HG03025 (cell line): Measurements from ENCODE around the gene GPBP1.
"Not testable (repeated sequence)": the region's sequence is repeated elsewhere in the genome, so short reads cannot be mapped to it uniquely, and the experiment has no call there.

Source experiments
- ATAC-seq: cut with Tn5 transposase; IDR thresholded peaks from one replicate; pipeline ENCODE4 v1.9.1; 2021; ENCODE audit warnings: mild to moderate bottlenecking, moderate library complexity; ENCODE audit not compliant: unreplicated experiment, low FRiP score

GPBP1 gene

DNA sequence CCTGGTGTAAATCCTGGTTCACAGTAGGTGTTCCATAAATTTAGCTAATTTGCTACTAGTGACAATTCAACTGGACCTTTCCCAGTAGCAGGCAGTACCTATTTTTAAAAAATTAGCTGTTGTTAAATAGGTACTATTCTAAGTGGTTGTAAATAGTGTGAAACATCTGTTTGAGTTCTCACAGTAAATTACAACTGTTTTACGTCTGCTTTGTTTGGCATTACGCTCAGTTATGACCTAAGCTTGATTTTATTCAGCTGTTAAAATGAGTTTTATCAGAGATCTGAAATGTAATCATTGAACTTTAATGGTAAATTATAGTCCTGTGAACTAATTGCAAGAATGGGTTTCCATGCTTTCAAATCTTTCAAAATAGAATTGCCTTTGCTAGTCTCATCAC, 93.9 kb downstream of the GPBP1 start:
- no peak for ATAC-seq

DNA sequence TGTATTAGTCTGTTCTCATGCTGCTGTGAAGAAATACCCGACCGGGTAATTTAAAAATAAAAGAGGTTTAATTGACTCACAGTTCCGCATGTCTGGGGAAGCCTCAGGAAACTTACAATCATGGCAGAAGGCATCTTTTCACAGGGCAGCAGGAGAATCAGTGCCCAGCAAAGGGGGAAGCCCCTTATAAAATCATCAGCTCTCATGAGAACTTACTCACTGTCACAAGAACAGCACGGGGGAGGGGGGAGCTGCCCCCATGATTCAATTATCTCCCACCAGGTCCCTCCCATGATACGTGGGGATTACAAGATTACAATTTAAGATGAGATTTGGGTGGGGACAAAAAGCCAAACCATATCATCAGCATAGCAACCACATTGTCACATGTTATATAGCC, 102.5 kb downstream of the GPBP1 start:
- ATAC-seq, result no peak

DNA sequence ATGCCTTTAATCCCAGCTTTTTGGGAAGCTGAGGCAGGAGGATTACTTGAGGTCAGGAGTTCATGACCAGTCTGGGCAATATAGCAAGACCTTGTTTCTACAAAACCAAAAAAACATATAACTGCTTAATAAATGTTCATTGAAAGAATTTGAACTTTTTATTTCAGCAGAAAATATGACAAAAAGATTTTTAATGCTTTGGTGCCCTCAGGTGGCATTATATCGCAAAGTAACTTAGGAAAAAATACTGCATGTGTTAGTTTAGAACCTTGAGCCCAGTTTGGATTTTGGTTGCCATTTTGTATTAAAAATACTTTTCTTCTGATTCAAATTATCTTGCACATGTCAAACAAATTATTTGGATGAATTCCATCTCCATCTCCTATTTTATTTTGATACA, 103.2 kb downstream of the GPBP1 start:
- no peak for ATAC-seq

DNA sequence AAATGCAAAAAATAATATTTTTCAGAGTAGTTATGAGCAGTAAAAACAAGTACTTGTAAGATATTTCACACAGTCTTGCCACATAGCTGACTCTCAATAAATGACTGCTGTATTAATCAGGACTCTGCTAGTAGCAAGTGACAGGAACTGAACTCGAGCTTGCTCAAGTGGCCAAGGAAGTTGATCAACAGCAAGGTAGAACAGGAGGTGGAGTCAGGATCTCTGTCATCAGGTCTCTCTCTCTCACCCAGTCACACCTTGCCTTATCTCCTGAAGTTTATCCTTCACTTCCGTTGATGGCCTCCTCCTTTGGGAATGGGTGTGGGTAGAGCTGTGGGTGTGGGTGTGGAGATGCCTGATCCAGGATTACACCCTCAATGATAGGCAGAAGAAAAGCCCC, 107.0 kb downstream of the GPBP1 start:
- ATAC-seq, result no peak

DNA sequence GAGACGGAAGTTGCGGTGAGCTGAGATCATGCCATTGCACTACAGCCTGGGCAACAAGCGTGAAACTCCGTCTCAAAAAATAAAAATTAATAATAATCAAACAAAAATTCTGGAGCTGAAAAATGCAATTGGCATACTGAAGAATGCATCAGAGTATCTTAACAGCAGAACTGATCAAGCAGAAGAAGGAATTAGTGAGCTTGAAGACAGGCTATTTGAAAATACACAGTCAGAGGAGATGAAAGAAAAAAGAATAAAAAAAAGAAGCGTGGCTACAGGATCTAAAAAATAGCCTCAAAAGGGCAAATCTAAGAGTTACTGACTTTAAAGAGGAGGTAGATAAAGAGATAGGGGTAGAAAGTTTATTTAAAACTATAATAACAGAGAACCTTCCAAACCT, 111.2 kb downstream of the GPBP1 start:
- ATAC-seq, result not testable (repeated sequence)

DNA sequence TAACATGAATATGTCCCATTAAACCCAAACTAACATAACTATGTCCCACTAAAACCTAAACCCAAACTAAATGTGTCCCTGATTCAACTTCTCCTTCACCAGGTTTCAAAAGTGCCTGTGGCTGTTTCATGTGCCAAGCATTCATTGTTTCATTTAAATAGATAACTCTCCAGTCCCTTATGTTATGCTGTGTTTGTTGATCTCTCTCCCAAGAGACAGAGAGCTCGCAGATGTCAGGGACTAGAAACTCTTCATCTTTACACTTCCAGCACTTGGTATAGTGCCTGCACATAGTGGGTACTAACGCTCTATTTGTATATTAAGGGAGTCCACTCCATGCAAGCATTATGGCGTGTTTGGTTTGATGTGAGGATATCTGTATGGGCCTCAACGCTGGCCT, 118.0 kb downstream of the GPBP1 start:
- no peak for ATAC-seq

DNA sequence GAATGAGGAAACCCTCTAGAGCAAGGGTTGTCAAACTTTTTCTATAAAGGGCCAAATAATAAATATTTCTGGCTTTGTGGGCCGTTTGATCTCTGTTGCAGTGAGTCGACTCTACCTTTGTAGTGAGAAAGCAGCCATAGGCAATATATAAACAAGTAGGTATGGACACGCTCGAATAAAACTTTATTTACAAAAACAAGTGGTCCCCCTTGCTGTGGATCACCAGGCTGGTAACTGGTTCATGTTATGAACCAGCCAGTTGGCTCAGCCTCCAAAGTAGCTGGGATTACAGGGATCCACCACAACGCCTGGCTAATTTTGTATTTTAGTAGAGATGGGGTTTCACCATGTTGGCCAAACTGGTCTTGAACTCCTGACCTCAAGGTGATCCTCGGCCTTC, 118.5 kb downstream of the GPBP1 start:
- no peak for ATAC-seq

DNA sequence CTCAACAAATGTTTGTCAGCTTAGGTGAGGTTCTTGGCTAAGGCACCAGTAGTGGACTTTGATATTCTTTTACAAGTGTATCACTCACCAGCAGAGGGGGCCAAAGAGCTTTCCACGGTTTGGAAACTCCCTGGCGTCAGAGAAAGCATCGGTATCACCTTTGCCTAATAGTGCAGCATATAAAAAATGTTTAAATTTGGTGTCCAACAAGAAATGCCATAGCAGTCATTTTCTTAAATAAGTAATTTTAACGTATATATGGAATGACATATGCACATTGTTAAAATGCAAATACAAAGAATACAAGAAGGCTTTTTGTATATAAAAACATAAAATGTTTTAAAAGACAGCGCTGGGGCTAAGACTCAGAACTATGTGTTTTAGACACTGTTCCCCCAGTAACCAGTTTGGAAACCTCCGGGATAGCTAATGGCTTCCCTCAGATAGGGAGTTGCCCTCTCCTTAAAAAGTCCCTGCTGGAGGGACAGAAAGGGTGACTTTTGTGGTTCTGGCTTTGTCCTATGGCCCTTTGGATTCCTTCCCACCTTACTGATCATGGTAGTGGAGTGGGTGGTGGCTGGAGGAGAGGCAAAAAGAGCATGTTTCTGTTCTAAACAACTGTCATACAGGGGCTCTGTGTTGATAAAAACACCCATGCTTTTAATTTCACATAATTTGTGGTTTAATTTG, 124.6 kb downstream of the GPBP1 start:
- peak; percentile 66 for ATAC-seq

DNA sequence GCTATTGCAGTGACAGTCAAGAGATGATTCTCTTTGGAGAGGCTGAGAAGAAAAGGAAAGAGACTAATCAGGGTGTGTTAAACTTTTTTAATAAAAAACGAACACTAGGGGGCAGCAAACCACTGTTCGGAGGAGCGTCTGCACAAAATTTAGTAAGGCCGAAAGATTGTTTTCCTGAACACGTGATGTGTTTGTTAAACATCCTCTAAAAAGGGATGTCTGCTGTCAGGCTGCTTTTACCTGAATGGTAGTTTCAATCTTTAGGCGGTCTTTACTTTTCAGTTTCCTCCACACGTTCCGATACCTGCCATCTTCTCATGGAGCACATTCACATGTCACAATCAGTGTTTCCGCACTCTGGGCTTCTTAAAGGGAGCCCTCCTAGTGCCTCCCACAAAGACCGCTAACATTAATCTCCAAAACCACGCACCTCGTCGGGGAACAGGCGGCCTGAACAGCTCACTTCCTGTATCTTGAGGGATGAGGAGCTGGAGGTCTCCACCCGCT, 125.2 kb downstream of the GPBP1 start:
- no peak for ATAC-seq

DNA sequence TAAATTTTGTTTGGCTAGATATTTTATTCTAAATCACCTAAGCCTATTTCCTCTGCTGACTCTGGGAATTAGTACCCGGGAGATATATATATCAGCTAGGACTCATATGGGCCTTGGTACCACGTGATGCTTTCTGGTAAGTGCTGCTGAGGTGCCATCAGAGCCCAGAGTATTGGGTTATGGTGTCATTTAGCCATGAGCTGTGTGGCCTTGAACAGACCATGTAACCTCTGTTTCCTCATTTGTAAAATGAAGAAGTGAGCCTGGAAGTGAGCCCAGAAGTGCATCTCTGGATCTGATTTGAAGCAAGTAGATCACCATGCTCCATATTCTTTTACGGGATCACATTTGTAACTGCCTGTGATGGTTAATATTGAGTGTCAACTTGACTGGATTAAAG, 126.1 kb downstream of the GPBP1 start:
- no peak for ATAC-seq

DNA sequence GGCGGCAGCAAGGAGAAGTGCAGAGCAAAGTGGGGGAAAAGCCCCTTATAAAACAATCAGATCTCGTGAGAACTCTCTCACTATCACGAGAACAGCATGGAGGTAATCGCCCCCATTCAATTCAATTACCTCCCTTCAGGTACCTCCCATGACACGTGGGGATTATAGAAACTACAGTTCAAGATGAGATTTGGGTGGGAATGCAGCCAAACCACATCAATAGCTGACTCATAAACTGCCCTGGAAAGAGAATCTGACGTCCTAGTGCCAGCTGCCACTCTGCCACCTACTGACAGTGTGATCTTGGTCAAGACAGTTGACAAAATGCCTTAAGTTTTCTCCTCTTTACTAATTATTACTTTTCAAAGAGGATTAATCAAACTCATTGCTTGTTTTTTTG, 128.3 kb downstream of the GPBP1 start:
- ATAC-seq, result no peak

DNA sequence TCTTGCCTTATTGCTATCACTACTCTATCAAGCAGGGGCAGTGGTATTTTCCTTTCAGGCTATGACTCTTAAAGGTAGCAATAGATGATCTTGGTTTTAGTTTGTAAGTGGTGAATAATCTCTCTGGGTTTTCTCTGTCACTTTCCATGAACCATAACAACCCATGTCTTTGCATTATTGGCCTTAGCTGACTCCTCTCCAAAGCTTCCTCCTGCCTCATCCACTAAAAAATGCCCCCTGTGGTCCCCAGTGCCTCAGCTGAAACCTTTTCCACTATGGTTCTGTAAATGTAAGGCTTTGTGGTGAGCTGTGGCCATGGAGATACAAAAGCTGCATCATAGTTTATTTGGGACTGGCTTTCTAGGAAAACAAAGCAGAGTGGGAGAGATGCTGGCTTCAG, 128.8 kb downstream of the GPBP1 start:
- ATAC-seq, result no peak

DNA sequence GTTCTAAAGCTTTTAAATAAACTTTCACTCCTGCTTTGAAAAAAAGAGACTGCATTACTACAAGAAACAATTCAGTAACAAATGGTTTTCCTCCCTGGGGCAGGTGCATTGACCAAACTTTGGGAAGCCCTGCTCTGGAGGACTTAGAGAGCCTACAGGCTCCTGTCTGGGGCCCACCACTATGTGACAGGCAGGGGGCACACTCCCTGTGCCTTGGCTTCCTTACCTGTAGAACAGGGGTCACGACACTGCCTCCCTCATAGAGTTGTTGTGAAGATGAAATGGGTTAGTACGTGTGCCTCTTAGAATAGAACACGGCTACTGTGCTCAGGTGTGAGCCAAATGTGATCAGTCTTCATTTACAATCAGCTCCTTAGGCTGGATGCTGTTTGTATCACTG, 130.1 kb downstream of the GPBP1 start:
- ATAC-seq, result no peak

DNA sequence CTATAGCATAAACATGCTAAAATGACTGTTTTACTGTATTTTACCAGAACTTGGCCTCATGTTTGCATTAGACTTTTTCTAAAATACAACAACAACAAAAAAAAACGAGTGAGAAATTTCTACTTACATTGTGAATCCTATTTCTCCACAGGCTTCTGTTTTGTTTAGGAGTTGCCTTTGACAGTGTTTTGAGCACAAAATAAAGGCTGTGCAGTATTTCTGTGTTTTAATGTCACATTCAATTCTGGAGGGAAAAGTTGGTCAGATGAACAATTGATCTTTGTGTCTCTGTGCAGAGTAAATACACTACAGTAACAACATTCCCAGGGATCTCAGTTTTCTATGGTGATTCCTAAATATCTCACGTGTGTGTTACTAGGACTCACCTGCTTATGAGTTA, 131.1 kb downstream of the GPBP1 start:
- no peak for ATAC-seq

DNA sequence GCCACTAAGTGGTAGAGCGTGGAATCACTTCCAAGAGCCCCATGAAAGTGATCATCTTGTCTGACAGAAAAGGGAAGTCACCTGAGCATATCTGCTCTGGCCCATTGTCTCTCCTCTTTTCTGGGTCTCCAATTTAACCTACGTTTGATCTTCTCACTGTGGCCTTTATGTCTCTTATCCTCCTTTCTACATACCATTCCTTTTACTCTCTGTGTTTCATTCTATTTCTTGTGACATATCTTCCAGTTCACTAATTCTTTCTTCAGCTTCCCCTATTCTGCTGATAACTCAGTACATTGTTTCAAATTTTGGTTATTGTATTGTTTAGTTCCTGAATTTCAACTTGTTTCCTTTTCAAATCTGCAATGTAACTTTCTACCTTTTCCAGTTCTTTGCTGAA, 132.5 kb downstream of the GPBP1 start:
- no peak for ATAC-seq

DNA sequence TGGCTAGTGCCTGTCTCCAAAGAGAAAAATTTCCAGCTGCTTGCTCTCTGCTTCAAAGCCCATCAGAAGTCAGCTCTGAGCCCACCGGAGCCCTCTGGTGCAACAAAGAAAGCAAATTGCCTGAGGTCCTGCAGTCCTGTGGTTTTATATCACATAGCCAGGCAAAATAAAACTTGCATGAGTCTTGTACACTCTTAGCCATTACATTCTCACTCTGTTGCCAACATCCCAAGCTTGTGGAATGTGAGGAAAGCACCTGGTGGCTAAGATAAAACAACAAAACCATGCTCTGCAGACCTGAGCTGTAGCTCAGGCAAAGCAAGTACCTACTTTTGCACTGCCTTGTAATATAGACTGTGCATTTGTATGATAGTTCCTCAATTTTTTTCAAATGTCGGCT, 133.7 kb downstream of the GPBP1 start:
- no peak for ATAC-seq

DNA sequence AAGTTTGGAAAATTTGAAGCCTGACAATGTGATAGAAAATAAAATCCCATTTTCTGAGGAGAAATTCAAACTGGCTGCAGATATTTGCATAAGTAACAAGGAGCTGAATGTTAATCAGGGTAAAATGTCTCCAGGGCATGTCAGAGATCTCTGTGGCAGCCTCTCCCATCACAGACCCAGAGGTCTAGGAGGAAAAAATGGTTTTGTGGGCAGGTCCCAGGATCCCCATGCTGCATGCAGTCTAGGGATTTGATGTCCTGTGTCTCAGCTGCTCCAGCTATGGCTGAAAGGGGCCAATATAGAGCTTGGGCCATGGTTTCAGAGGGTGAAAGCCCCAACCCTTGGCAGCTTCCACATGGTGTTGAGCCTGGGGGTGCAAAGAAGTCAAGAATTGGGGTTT, 135.2 kb downstream of the GPBP1 start:
- not testable (repeated sequence) for ATAC-seq

DNA sequence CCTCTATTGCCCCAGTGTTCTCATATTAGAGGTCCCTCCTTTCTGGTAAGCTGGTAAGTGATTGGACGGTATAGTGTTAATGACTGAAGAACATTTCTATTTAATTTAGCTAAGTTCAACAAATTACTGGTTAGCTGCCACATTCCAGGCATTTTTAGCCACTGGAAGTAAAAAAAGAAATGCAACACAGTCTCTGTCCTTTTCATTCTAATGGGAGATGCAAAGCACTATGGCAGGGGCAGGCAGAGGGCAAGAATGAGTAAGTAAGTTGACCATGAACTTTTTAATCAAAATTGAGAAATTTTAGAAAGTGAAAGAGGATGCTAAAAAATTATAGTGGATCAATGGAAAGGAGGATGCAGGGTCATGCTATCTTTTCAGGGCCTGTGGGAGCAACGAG, 137.4 kb downstream of the GPBP1 start:
- ATAC-seq, result no peak

DNA sequence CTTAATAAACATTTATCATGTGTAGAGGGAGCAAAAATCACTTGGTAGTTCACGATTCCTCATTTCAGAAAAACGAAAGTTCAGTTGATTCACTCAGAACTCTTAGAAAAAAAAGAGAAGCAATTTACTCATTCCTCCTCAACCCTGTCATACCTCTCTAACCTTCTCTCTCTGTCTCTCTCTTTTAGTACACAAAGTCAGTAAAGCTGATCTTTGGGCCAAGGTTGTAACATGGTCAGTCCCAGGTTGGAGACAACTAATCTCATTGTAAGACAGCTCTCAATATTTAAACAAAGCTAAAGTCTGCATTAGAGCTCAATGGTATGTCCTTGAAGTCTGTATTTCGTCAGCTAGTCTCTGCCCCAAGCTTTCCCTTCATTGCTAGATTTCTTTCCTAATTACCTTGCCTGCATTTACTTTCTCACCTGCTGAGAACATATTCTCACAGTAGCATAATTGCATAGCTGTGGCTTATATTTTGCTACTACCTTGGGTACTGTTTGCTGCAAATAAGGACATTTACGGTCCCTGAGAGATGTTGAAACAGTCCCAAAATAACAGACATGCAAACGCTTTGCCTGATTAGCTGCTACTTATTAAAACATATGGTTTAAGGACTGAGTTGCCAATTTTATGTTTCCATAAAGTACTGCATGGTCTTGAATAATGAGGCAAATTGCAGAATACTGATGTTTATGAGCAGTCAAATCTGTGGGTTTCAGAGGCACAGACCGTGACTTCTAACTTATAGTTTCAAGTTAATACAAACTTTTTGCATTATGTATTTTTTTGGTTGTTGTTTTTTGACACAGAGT, 138.3 kb downstream of the GPBP1 start:
- no peak for ATAC-seq

DNA sequence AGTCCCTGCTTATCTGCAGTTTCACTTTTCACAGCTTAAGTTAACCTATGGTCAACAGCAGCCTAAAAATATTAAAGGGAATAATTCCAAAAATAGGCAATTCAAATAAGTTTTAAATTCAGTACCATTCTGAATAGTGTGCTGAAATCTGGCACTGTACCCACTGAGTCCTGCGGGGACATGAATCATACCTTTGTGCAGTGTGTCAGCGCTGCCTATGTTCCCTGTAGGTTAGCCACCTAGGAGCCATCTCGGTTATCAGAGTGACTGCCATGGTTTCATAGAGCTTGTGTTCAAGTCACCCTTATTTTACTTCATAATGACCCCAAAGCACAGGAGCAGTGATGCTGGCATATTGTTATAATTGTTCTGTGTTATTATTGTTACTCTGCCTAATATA, 139.9 kb downstream of the GPBP1 start:
- no peak for ATAC-seq
